Central memory CD8-positive, alpha-beta T cell (primary cell): ENCODE results near the gene PTEN.

Experiments
- ATAC-seq: fragments of 150-1000 bp; cut with Tn5 transposase; replicated peaks from 2 replicates; pipeline ENCODE4 v1.10.0; 2022; ENCODE audit warnings: mild to moderate bottlenecking, moderate FRiP score, moderate number of reproducible peaks; ENCODE audit not compliant: poor library complexity, severe bottlenecking; ENCODE audit errors: extremely low read depth
- DNase-seq, 2 donors: peaks; one replicate each; pipeline ENCODE4 v3.0.0; 2021; ENCODE audit warnings: low spot score in 2 of 2
- H3K27ac Mint-ChIP-seq: one replicate; pipeline ENCODE4 v1.8.0; 2022; ENCODE audit warnings: low read depth, mild to moderate bottlenecking, moderate library complexity, mixed read lengths
- H3K27me3 Mint-ChIP-seq: one replicate; pipeline ENCODE4 v1.8.0; 2022; ENCODE audit warnings: mixed read lengths
- H3K36me3 Mint-ChIP-seq: one replicate; pipeline ENCODE4 v1.8.0; 2022; ENCODE audit warnings: mild to moderate bottlenecking, moderate library complexity, mixed read lengths; ENCODE audit not compliant: insufficient read depth
- H3K4me1 Mint-ChIP-seq: one replicate; pipeline ENCODE4 v1.8.0; 2022; ENCODE audit warnings: mixed read lengths
- H3K4me3 Mint-ChIP-seq: one replicate; pipeline ENCODE4 v1.8.0; 2022; ENCODE audit warnings: mild to moderate bottlenecking, moderate library complexity, mixed read lengths
- H3K9me3 Mint-ChIP-seq: one replicate; pipeline ENCODE4 v1.8.0; 2022; ENCODE audit warnings: mixed read lengths

PTEN gene

GRCh38 chr10:87942884-87943527 is 79.6 kb downstream of the PTEN start:
- ATAC-seq (no peak), DNase-seq (no peak)
- Mint-ChIP-seq H3K27me3 (no peaks in the 10 kb centered on the region), H3K4me1 (peaks cover 27% of the 10 kb centered on the region), H3K36me3 (peaks cover 16% of the 10 kb centered on the region), H3K9me3 (no peaks in the 10 kb centered on the region), H3K27ac (peak overlapping the region; percentile 68), H3K4me3 (no peak overlapping the region)

GRCh38 chr10:87945984-87946383 is 82.6 kb downstream of the PTEN start:
- Mint-ChIP-seq H3K27me3 (no peaks in the 10 kb centered on the region), H3K9me3 (no peaks in the 10 kb centered on the region), H3K4me3 (no peak overlapping the region), H3K4me1 (peaks cover 22% of the 10 kb centered on the region), H3K36me3 (peaks cover 13% of the 10 kb centered on the region), H3K27ac (no peak overlapping the region)
- DNase-seq (no peak), ATAC-seq (no peak)

DNA sequence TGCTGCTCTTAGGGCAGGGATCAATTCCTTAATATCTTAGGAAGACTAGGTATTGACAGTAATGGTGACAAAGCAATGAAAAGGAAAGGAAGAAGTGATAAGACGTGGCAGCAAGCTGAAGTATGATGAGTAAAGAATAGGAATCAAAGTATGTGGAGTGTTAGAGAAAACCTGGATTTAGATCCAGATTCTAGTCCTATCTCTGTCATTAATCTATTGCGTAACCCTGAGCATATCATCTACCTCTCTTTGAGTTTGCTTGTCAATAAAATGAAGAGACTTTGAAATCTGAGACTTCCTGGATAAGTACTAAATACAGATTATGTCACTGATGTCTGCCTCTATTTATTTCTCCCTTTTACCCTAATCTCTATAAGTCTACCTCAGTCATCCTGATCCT is 89.2 kb downstream of the PTEN start:
- DNase-seq (no peak), ATAC-seq (no peak)
- Mint-ChIP-seq H3K27ac (peak overlapping the region; percentile 2), H3K4me3 (no peak overlapping the region), H3K27me3 (no peaks in the 10 kb centered on the region), H3K4me1 (peaks cover 24% of the 10 kb centered on the region), H3K9me3 (no peaks in the 10 kb centered on the region), H3K36me3 (peaks cover 11% of the 10 kb centered on the region)

GRCh38 chr10:87956055-87956454 is 92.6 kb downstream of the PTEN start:
- H3K9me3 Mint-ChIP-seq: no peaks in the 10 kb centered on the region
- peaks cover 24% of the 10 kb centered on the region for H3K4me1 Mint-ChIP-seq
- DNase-seq (no peak), ATAC-seq (no peak)
- no peaks in the 10 kb centered on the region for H3K27me3 Mint-ChIP-seq
- no peak overlapping the region for H3K27ac Mint-ChIP-seq
- peaks cover 28% of the 10 kb centered on the region for H3K36me3 Mint-ChIP-seq
- no peak overlapping the region for H3K4me3 Mint-ChIP-seq

- ATAC-seq (no peak), DNase-seq (no peak)
- Mint-ChIP-seq H3K4me3 (no peak overlapping the region), H3K9me3 (no peaks in the 10 kb centered on the region), H3K36me3 (peaks cover 35% of the 10 kb centered on the region), H3K27me3 (no peaks in the 10 kb centered on the region), H3K4me1 (peaks cover 14% of the 10 kb centered on the region), H3K27ac (no peak overlapping the region)
These were observed 94.3 kb downstream of the PTEN start for GRCh38 chr10:87957702-87958101.

DNA sequence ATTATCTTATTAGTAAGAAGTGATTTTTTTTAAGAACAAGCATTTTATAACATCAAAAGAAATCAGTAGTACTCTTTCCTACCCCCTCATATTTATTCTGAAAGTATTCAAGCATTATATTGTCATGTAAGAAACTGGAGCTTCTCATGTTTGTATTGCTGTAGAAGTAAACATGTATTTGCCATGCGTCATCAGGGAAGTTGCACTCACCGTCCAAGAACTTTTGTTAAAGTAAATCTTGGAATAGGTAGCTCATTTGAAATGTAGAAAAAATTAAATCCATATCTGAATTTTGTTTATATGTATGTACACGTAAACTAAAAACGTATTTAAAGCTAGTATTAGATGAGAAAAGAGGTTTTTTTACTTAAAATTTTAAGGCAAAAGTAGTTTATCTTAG is 96.8 kb downstream of the PTEN start:
- Mint-ChIP-seq H3K9me3 (no peaks in the 10 kb centered on the region), H3K4me1 (peaks cover 10% of the 10 kb centered on the region), H3K27me3 (no peaks in the 10 kb centered on the region), H3K4me3 (no peak overlapping the region), H3K27ac (no peak overlapping the region), H3K36me3 (peaks cover 44% of the 10 kb centered on the region)
- DNase-seq (no peak), ATAC-seq (no peak)

- Mint-ChIP-seq H3K4me3 (no peak overlapping the region), H3K27ac (peak overlapping the region; percentile 82), H3K27me3 (no peaks in the 10 kb centered on the region), H3K4me1 (peaks cover 6% of the 10 kb centered on the region), H3K9me3 (no peaks in the 10 kb centered on the region), H3K36me3 (peaks cover 46% of the 10 kb centered on the region)
- ATAC-seq (no peak), DNase-seq (no peak)
These were observed 97.9 kb downstream of the PTEN start for GRCh38 chr10:87961314-87961713.

DNA sequence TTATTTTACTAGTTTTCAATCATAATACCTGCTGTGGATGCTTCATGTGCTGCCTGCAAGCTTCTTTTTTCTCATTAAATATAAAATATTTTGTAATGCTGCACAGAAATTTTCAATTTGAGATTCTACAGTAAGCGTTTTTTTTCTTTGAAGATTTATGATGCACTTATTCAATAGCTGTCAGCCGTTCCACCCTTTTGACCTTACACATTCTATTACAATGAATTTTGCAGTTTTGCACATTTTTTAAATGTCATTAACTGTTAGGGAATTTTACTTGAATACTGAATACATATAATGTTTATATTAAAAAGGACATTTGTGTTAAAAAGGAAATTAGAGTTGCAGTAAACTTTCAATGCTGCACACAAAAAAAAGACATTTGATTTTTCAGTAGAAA is 103.0 kb downstream of the PTEN start:
- H3K9me3 Mint-ChIP-seq: no peaks in the 10 kb centered on the region
- H3K4me3 Mint-ChIP-seq: no peak overlapping the region
- peaks cover 6% of the 10 kb centered on the region for H3K4me1 Mint-ChIP-seq
- no peak for DNase-seq
- peaks cover 22% of the 10 kb centered on the region for H3K36me3 Mint-ChIP-seq
- no peaks in the 10 kb centered on the region for H3K27me3 Mint-ChIP-seq
- H3K27ac Mint-ChIP-seq: no peak overlapping the region
- no peak for ATAC-seq

DNA sequence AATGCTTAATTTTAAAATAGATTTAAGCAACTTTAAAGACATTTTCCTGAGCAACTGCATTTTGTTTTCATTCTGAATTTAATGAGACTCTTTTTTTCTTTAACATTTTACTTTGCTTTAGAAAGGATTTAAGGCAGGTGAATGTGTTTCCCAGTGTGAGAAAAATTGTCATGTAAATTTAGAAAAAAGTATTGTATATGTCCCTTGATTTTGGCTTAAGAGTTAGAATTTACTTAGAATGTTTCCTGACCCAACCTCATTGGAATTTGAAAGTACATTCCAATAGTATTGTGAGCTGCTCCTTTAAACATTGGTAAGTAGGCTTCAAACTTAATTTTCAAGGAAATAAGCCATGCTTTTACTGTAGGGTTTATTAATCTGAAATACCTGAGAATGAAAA is 110.2 kb downstream of the PTEN start:
- H3K4me3 Mint-ChIP-seq: no peak overlapping the region
- DNase-seq (no peak), ATAC-seq (no peak)
- H3K4me1 Mint-ChIP-seq: no peaks in the 10 kb centered on the region
- no peaks in the 10 kb centered on the region for H3K9me3 Mint-ChIP-seq
- no peaks in the 10 kb centered on the region for H3K27me3 Mint-ChIP-seq
- no peak overlapping the region for H3K27ac Mint-ChIP-seq
- peaks cover 1% of the 10 kb centered on the region for H3K36me3 Mint-ChIP-seq

DNA sequence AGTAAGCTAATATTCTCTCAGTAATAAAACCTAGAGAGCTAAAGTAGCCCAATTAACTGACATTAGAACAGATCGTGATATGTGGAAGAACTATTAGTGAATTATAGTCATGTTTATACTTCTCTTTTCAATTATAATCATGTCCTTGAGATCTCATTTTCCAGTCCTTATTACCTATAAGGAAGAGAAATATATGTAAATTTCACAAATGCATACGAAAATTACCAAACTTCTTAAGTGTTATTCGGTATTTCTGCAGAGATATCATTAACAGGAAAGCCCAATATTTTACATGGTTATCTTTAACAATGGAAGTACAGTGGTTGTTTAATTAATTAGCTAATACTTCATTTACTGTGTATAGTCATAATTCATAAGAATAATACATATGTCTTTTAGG is 110.7 kb downstream of the PTEN start:
- Mint-ChIP-seq H3K27ac (no peak overlapping the region), H3K9me3 (no peaks in the 10 kb centered on the region), H3K36me3 (peaks cover 1% of the 10 kb centered on the region)

DNA sequence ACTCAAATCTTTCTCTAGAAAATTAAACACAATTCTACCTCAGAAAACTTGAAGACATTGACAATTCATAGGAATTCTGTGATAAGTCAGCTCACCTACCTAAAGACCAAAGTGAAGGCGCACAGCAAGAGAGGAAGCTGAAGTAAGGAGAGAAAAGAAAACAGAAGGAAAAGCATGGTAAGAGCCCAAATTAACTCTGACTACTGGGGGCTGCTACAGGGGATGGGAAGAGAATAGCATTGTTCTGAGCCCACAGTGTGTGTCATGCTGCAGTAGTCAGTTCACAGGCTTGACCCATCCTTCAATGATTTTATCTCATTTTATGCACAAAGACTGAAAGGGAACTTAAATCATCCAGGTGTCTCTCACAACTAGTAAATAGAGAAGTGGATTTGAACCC is 111.3 kb downstream of the PTEN start:
- no peak overlapping the region for H3K27ac Mint-ChIP-seq
- no peaks in the 10 kb centered on the region for H3K9me3 Mint-ChIP-seq
- no peaks in the 10 kb centered on the region for H3K27me3 Mint-ChIP-seq
- ATAC-seq (no peak), DNase-seq (no peak)
- H3K4me3 Mint-ChIP-seq: no peak overlapping the region
- no peaks in the 10 kb centered on the region for H3K4me1 Mint-ChIP-seq
- H3K36me3 Mint-ChIP-seq: peaks cover 1% of the 10 kb centered on the region

More for the DNA sequence above, 110.7 kb downstream of the PTEN start:
- ATAC-seq (no peak), DNase-seq (no peak)
- Mint-ChIP-seq H3K4me1 (no peaks in the 10 kb centered on the region), H3K27me3 (no peaks in the 10 kb centered on the region), H3K4me3 (no peak overlapping the region)

DNA sequence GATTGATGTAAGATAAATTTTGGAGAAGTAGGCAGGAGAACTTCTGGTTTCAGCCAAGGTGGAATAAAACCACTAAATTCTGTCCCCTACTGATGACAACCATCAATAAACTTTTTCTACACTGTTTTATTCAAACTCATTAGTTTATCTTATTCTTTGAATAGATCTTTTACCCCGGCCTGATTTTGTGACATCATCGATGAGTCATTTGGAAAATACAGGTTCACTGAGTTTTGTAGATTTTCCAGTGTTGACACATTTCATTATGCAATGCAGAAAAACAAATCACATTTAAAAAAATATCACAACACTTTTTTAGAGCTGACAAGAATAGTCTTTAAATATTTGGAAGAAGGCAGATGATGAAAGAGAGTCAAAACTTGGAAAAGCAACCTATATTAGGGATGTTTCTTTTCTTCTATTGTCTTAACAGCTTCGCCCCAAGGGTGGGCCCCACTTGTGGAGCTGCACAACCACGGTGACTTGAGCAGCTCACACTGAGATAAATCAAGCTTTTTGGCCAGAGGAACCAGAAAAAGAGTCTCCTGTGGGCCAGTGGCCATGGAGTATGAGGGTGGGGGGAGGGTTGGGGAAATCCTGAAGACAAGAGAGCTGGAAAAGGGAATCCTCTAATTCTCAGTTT is 112.8 kb downstream of the PTEN start:
- Mint-ChIP-seq H3K9me3 (no peaks in the 10 kb centered on the region), H3K4me1 (no peaks in the 10 kb centered on the region), H3K27me3 (no peaks in the 10 kb centered on the region), H3K36me3 (peaks cover 1% of the 10 kb centered on the region), H3K4me3 (no peak overlapping the region), H3K27ac (no peak overlapping the region)
- DNase-seq: no peak
- ATAC-seq: no peak

- peaks cover 3% of the 10 kb centered on the region for H3K27me3 Mint-ChIP-seq
- no peak for ATAC-seq
- no peak overlapping the region for H3K27ac Mint-ChIP-seq
- H3K4me3 Mint-ChIP-seq: no peak overlapping the region
- H3K9me3 Mint-ChIP-seq: no peaks in the 10 kb centered on the region
- no peaks in the 10 kb centered on the region for H3K4me1 Mint-ChIP-seq
- DNase-seq: no peak
- H3K36me3 Mint-ChIP-seq: no peaks in the 10 kb centered on the region
These were observed 114.7 kb downstream of the PTEN start for GRCh38 chr10:87978166-87978565.
